Astrocyte of the hippocampus (primary cell): Measurements from ENCODE around the gene KAT2A.

Experiments
- DNase-seq: peaks from one replicate; pipeline ENCODE4 v3.0.0; 2011; ENCODE audit warnings: low read depth, low spot score

Gene KAT2A

DNA sequence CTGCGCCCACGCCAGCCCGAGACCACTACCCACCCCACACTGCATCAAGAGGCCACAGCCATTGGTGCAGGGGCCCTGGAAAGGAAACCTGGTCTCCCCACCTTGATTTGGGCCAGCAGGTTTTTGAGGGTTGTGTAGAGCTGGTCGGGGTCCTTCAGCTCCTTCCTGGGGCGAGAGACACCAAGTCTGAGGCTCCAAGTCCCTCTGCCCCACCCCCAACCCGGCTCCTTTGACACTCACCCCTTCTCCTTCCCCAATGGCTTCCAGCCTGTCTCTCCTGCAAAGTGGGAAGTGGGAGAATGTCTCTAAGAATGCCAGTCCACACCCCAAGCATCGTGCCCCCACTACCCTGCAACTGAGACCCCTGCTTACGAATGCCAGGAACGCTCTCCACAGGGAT is 7.0 kb downstream of the KAT2A start:
- no peak for DNase-seq

- no peak for DNase-seq
These were observed 7.7 kb downstream of the KAT2A start for GRCh38 chr17:42113293-42114069.

DNA sequence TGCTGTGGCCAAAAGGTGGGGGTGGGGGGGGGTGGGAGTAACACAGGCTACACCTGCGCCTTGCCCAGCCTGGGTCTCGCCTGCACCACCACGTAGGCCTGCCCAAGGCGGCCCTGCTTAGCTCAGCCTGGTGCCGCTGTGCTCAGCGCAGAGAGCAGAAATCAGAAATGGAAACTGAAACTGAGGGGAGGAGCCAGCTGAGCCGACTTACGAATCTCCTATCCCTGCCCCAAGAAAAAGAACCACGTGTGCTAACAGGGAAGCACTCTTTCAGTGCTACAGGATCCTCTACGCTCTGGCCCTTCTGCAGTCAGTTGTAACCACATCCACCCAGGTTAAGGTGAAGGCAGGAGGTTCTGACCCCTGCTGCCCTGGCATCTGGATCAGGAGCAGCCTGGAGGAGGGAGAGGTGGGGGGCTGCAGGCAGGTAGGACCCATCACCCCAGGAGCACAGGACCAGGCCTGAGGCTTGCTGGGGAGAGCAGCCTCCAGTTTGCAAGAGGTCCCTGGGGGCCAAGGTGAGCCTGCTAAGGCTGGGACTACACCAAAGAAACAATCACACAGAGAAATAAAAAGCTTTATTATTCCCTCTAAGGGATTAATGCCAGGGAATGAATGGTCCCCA is 8.5 kb downstream of the KAT2A start, which contains the start of gene DHX58:
Gene DHX58, minus strand, starts transcription at position 163 of the 625 bp plus-strand sequence. CDS start 822 bp downstream, outside the sequence.
- peak; percentile 72 for DNase-seq

DNA sequence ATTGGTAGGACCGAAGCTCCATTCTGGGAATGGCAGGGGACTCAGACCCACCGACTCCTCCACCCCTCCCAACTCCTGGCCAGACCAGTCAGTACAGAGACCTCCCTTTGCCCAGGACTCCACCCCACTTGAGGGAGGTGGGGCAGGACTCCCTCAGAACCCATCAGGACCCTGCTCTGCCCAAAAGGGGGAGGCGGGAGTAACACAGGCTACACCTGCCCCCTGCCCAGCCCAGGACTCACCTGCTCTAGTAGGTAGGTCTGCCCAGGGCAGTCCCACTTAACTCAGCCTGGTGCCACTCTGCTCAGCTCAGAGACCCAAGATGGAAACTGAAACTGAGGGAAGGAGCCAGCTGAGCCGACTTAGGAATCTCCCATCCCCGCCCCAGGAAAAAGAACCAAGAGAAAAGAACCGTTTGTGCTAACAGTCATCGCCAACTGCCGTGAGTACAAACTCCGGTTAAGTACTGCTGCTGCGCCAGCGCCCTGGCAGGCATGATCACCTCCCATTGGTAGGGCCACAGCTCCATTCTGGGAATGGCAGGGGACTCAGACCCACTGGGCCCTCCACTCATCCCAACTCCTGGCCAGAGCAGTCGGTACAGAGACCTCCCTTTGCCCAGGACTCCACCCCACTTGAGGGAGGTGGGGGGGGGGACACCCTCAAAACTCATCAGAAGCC is 9.2 kb downstream of the KAT2A start:
- DNase-seq, result no peak

DNA sequence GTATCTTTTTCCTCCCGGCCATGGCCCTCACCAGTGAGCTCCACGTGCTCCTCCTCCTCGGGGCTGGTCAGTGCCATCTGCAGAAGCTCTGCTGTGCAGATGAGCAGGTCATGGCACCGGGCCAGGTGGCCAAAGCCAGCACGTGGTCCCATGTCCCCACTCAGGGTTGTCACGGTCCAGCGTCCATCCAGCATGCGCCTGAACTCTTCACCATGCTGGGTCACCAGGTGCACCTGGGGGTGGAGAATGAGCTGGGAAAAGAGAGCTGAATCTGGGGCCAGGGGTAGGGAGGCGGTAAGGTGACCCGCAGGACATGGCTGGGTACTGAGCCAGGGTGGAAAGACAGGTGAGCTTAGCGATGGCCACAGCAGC is 9.9 kb downstream of the KAT2A start:
- DNase-seq, result no peak

- no peak for DNase-seq
These were observed 10.6 kb downstream of the KAT2A start for GRCh38 chr17:42110301-42111264.

- DNase-seq, result no peak
These were observed 12.1 kb downstream of the KAT2A start for GRCh38 chr17:42109086-42109485.

DNA sequence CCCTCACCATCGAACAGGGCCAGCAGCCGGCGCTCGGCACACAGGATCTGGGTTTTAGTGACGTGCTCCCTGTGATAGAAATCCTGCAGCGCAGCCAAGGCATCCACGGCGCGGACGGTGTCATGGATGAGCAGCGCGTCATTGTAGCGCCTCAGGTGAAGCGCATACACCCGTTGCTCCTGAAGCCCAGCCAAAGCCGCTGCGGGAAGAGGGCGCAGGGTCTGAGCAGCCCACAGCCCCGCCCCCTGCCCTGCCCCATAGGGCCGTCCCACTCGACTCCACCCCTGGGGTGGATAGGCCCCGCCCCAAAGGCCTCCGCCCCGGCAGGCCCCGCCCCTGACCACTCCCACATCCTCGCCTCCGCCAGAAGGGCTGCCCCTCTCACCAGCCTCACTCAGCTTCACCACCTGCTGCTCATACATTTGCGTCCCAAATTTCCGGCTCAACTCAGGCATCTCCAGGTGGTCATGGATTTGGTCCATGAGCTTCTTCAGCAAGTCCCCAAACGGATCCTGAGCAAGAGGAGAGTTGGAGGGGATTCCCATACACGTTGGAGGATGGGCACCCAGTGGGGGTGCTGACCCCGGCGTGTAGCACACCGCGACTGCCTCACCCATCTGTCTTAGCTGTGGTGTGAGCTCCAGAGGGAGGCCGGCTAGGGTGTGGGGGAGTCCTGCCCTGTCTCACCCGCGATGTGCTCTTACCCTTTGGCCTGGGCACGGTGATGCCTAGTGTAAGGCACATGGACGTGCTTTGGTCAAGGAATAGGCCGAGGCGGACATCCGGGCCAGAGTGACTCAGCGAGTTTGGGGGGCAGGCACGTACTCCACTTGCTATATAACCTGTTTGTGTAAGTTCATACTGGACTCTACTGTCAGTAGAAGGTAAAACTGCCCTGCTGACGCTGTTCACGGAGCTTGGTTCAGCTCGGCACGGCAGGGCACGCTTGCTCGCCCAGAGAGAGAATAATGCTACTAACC is 13.3 kb downstream of the KAT2A start:
- DNase-seq, result peak; percentile 82

GRCh38 chr17:42107124-42107523 is 14.0 kb downstream of the KAT2A start:
- DNase-seq, result no peak

DNA sequence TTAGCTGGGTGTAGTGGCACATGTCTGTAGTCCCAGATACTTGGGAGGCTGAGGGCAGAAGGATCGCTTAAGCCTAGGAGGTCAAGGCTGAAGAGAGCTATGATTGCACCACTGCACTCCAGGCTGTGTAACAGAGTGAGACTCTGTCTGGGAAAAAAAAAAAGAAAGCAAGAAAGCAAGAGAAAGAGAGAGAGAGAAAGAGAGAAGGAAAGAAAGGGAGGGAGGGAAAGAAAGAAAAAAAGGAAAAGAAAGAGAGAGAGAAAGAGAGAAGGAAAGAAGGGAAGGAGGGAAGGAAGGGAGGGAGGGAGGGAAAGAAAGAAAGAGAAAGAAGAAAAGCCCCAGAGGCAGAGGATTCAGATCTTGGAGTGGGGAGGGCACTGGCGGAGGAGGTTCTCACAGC is 15.2 kb downstream of the KAT2A start:
- DNase-seq, result no peak

GRCh38 chr17:42104264-42104663 is 16.9 kb downstream of the KAT2A start:
- DNase-seq, result no peak

GRCh38 chr17:42103221-42103954 is 17.8 kb downstream of the KAT2A start:
- DNase-seq, result no peak

DNA sequence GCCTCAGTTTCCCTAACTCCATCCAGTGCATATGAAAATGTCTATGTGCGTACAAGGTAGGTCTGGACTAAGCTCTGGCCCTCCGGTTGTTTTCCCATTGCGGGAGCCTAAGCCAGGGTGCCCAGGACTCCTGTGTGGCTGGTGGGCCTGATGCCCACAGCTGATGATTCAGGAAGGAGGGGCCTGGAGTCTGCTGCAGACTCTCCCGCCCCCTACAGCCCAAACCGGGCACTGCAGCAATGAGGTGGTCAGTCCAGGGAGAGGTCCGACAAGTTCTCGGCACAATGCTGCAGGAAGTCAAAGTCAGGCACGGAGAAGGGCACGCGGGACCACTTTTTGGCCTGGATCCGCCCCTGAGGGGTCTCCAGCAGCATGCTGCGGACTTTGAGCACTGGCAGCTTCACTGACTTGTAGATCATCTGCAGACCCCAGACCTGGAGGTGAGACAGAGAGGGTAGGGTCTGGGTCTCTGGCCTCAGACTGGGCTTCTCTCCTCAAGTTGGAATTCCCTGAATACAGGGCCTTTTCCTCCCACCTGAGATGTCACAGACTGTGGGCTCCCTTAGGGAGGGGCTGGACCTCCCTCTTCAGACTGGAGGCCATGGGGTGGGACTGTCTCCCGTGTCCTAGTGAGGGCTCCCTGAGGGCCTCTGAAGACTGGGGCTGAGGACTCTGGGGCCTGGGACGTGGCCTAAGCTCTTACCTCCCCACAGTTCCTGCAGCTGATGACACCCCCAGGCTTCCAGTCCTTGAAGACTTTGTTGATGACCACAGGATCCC is 19.5 kb downstream of the KAT2A start:
- DNase-seq, result peak; percentile 88

- no peak for DNase-seq
These were observed 22.3 kb downstream of the KAT2A start for GRCh38 chr17:42098730-42099399.

- no peak for DNase-seq
These were observed 23.2 kb downstream of the KAT2A start, which contains the start of gene ZNF385C for GRCh38 chr17:42097691-42098631. TSS of gene ZNF385C (minus strand) at chr17:42098473. CDS start at chr17:42063056, 35,417 bp downstream.

GRCh38 chr17:42096360-42097111 is 24.6 kb downstream of the KAT2A start:
- no peak for DNase-seq
